Measurements from ENCODE around the gene GNG14.
"Not testable (repeated sequence)": the region's sequence is repeated elsewhere in the genome, so short reads cannot be mapped to it uniquely, and the experiment has no call there.

GNG14 gene

DNA sequence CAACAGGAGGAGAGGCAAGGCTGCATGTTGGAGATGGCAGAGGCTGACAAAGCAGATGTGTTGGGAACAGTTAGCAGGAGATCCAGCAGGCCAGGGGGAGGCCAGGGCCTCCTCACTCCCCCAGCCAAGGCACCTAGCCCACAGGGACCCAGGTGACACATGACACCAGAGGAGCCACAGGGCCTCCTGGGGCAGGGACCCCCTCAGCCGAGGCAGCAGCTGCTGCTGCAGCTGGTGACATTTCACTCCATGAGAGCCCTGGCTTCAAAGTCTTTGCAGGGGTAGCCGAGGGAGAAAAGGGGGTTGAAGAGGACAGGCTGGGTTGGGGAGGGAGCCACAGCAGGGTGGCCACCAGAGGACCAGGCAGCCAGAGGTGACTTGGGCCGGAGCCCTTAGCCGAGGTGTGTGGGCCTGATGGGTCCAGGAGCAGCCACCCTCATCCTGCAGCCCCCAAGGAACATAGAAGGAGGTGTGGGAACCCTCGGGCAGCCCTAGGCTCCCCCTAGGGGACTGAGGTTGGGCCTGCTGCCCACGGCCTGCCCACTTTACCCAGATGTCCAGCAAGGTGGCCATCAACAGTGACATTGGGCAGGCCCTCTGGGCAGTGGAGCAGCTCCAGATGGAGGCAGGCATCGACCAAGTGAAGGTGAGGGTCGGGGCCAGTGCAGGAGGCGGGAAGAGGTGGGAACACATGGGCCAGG lies at the start of gene GNG14:
GNG14 (plus strand) TSS at position 503 of the 701 bp plus-strand sequence; CDS start at position 554, 51 bp downstream.
- no peak within 1 kb of the TSS for H3K27ac ChIP-seq
- TF ChIP-seq, protein P1, sequence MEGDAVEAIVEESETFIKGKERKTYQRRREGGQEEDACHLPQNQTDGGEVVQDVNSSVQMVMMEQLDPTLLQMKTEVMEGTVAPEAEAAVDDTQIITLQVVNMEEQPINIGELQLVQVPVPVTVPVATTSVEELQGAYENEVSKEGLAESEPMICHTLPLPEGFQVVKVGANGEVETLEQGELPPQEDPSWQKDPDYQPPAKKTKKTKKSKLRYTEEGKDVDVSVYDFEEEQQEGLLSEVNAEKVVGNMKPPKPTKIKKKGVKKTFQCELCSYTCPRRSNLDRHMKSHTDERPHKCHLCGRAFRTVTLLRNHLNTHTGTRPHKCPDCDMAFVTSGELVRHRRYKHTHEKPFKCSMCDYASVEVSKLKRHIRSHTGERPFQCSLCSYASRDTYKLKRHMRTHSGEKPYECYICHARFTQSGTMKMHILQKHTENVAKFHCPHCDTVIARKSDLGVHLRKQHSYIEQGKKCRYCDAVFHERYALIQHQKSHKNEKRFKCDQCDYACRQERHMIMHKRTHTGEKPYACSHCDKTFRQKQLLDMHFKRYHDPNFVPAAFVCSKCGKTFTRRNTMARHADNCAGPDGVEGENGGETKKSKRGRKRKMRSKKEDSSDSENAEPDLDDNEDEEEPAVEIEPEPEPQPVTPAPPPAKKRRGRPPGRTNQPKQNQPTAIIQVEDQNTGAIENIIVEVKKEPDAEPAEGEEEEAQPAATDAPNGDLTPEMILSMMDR (conservative IDR thresholded peaks at IDR 0.05) = no peak
- TF ChIP-seq ZFX (IDR thresholded peaks at IDR 0.05) = no peak

DNA sequence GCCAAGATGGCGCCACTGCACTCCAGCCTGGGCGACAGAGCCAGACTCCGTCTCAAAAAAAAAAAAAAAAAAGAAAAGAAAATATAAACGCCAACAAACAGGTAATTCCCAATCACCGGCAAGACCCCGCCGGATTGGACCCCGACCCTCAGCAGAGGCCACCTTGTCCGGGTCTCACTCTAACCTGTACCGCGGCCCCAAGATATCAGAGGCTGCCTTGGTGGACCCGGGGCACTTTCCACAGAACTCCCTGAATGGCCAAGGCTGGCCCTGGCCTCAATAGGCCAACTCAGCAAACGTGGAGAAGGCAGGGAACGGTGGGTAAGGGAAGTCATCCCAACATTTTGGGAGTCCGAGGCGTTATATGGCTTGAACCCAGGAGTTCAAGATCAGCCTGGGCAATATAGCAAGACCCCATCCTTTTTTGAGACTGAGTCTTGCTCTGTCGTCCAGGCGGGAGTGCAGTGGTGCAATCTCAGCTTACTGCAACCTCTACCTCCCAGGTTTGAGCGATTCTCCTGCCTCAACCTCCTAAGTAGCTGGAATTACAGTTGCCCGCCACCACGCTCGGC lies 49.1 kb upstream of the GNG14 start:
- H3K27ac ChIP-seq = no peak overlapping the region

DNA sequence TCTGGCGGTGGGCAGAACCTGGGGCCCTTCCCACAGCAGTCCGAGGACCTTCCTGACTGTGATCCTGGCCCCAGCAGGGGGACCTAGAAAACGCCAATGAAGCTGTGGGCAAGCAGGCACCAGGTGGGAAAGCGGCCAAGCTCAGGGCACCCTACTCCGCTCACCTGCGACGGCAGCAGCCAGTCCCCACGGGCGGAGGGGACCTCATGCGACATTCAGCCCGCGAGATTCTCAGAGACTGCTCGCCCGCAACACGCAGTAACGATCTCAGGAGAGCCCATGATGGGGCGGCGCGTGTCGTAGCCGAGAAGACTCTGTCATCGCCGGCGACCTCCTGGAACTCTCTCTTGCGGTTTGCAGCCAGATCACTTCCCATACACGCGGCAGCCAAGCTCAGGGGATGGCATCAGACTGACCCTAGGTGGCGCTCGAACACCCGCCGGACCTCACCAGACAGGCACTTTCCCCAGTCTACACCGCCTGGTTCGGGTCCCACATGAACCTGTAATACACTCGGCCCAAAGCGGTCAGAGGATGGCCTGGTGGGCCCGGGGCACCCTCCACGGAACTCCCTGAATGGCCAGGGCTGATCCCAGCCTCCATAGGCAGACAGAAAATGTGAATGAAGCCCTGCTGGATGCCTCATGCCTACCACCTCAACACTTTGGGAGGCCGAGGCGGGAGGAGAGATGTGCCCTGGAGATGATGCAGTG lies 47.7 kb upstream of the GNG14 start:
- no peak overlapping the region for H3K27ac ChIP-seq
- TF ChIP-seq ZFX (IDR thresholded peaks at IDR 0.05) = no peak
- TF ChIP-seq, protein P1 (conservative IDR thresholded peaks at IDR 0.05) = peak; percentile 80

More for the DNA sequence above, 49.1 kb upstream of the GNG14 start:
- TF ChIP-seq, protein P1 (conservative IDR thresholded peaks at IDR 0.05) = no peak
- TF ChIP-seq ZFX (IDR thresholded peaks at IDR 0.05) = no peak

GRCh38 chr19:12641456-12641855 lies 46.3 kb upstream of the GNG14 start:
- H3K27ac ChIP-seq = no peak overlapping the region
- TF ChIP-seq, protein P1 (conservative IDR thresholded peaks at IDR 0.05) = no peak
- TF ChIP-seq ZFX (IDR thresholded peaks at IDR 0.05) = no peak

GRCh38 chr19:12642506-12642905 lies 45.3 kb upstream of the GNG14 start:
- H3K27ac ChIP-seq = no peak overlapping the region
- TF ChIP-seq, protein P1 (conservative IDR thresholded peaks at IDR 0.05) = no peak
- no peak for TF ChIP-seq ZFX (IDR thresholded peaks at IDR 0.05)

- H3K27ac ChIP-seq = not testable (repeated sequence)
Observed at GRCh38 chr19:12643716-12644115, 44.1 kb upstream of the GNG14 start.

GRCh38 chr19:12646551-12646950 lies 41.2 kb upstream of the GNG14 start:
- no peak for TF ChIP-seq ZFX (IDR thresholded peaks at IDR 0.05)
- TF ChIP-seq, protein P1 (conservative IDR thresholded peaks at IDR 0.05) = no peak
- H3K27ac ChIP-seq = no peak overlapping the region

Measured in C4-2B (cell line).